Measurements from ENCODE around the gene FURIN. TPM values are rescaled to one million over a fixed set of nuclear protein-coding genes. Genes with fewer than 3 reads are reported as not detected.

Gene FURIN
- total RNA-seq, 1 experiment from 2014 or later = 35.1 TPM

- no peak overlapping the region for H3K4ac ChIP-seq (ENCODE audit: low read depth, low read length)
- H2BK120ac ChIP-seq (ENCODE audit: low read depth, low read length, poor library complexity, severe bottlenecking) = no peak overlapping the region
Measured at GRCh38 chr15:90866800-90867199, 1.6 kb upstream of the FURIN start.

More at GRCh38 chr15:90866800-90867199, 1.6 kb upstream of the FURIN start:
- Histone ChIP-seq H3K9me3 (ENCODE audit: control insufficient read depth, low read depth, low read length) (no peaks in the 10 kb centered on the region), H3K14ac (ENCODE audit: insufficient read depth, low read length) (no peak overlapping the region), H3K4me2 (ENCODE audit: insufficient read depth, insufficient read length, low read length) (no peak overlapping the region), H2BK5ac (ENCODE audit: insufficient read length, low read length) (no peak overlapping the region), H4K20me1 (ENCODE audit: control insufficient read depth, insufficient read depth, insufficient read length) (no peaks in the 10 kb centered on the region), H3K27ac (ENCODE audit: insufficient read length, low read depth, low read length) (no peak overlapping the region), H2AFZ (ENCODE audit: low read length) (no peak overlapping the region), H3K9ac (ENCODE audit: extremely low read depth, insufficient read length, low read length) (no peak overlapping the region), H2AK5ac (ENCODE audit: insufficient read length, low read length) (no peak overlapping the region), H2BK12ac (ENCODE audit: insufficient read length, low read depth, low read length) (no peak overlapping the region), H2BK20ac (ENCODE audit: low read depth, low read length, poor library complexity, severe bottlenecking) (no peak overlapping the region), H4K5ac (ENCODE audit: insufficient read length, low read depth, low read length) (no peak overlapping the region), H4K8ac (replicated peaks; ENCODE audit: insufficient read length, low read depth, low read length) (no peak overlapping the region), H3K56ac (ENCODE audit: insufficient read length, low read depth, low read length) (no peak overlapping the region), H3K4me1 (ENCODE audit: insufficient read depth, low read length) (peaks cover 3% of the 10 kb centered on the region; the same call in 1 of the 2 replicates), H3T11ph (ENCODE audit: low read length) (no peak overlapping the region), H4K91ac (ENCODE audit: insufficient read length, low read depth, low read length) (no peak overlapping the region), H3K23me2 (ENCODE audit: insufficient read length, low read depth, low read length, poor library complexity, severe bottlenecking) (peaks cover 4% of the 10 kb centered on the region), H3K23ac (ENCODE audit: insufficient read length, low read depth, low read length) (no peak overlapping the region), H3K79me1 (ENCODE audit: insufficient read depth, low read depth, low read length, poor library complexity, severe bottlenecking) (no peaks in the 10 kb centered on the region), H3K79me2 (ENCODE audit: insufficient read depth, low read length) (no peaks in the 10 kb centered on the region), H3K18ac (ENCODE audit: insufficient read length, low read depth, low read length) (no peak overlapping the region), H2BK15ac (ENCODE audit: low read depth, low read length) (no peak overlapping the region), H3K27me3 (ENCODE audit: insufficient read depth, low read length) (no peaks in the 10 kb centered on the region)
- DNase-seq = no peak
- Mint-ChIP-seq H3K4me3 (no peak overlapping the region), H3K9me3 (peaks cover 0 to 2% of the 10 kb centered on the region in 2 experiments; a peak in 2 of 5 replicates), H3K4me1 (peaks cover 33 to 38% of the 10 kb centered on the region in 2 experiments), H3K27ac (no peak overlapping the region; a peak in 1 of 7 replicates), H3K27me3 (ENCODE audit: low read depth) (no peaks in the 10 kb centered on the region), H3K36me3 (ENCODE audit: insufficient read depth in 1 of 3, low read depth in 3 of 3) (no peaks in the 10 kb centered on the region; a peak in 1 of 7 replicates)
- no peak for TF ChIP-seq CTCF (conservative IDR thresholded peaks at IDR 0.05)
- WGBS (ENCODE audit: extremely low coverage, insufficient read length, low lambda C conversion rate) = no CpG with 5 or more reads among the region's 3 CpGs
